ENCODE data around the gene TRIP12. TPM values are rescaled to one million over a fixed set of nuclear protein-coding genes. Genes with fewer than 3 reads are reported as not detected.

Gene TRIP12
- total and polyA plus RNA-seq, 2 of the 13 experiments (the other 11 are each of a cell fraction or from before 2014, with no cell fraction given), result 72.1 to 153 TPM

GRCh38 chr2:229831805-229832509, 89.9 kb downstream of the TRIP12 start:
- TF ChIP-seq ZNF580 (CRISPR knock-in tag; IDR thresholded peaks at IDR 0.05; ENCODE audit: borderline replicate concordance, low read depth) (no peak), BRF2 (CRISPR knock-in tag; IDR thresholded peaks at IDR 0.05) (no peak), ELF1 (CRISPR knock-in tag; IDR thresholded peaks at IDR 0.05) (no peak), ZBTB1 (CRISPR knock-in tag; IDR thresholded peaks at IDR 0.05; ENCODE audit: borderline replicate concordance) (no peak), ZSCAN31 (CRISPR knock-in tag; IDR thresholded peaks at IDR 0.05; ENCODE audit: low read depth) (no peak), NCOA1 (CRISPR knock-in tag; IDR thresholded peaks at IDR 0.05) (no peak)
- H4K20me1 ChIP-seq (ENCODE audit: insufficient read depth, low read length), result no peaks in the 10 kb centered on the region; the same call in 1 of the 2 replicates
- H3K9ac ChIP-seq (ENCODE audit: insufficient read depth, low read depth, low read length), result no peak overlapping the region
- H3K4me3 ChIP-seq (replicated peaks in 1 of 3; ENCODE audit: insufficient read depth in 1 of 3, low read depth in 2 of 3, low read length in 3 of 3), result no peak overlapping the region
- no peak overlapping the region for H3K4me2 ChIP-seq (ENCODE audit: low read depth, low read length)
- H2AFZ ChIP-seq (ENCODE audit: low read length), result no peak overlapping the region
- H3K27ac ChIP-seq (ENCODE audit: extremely low read length, insufficient read depth, low read length), result no peak overlapping the region
- H3K79me2 ChIP-seq (ENCODE audit: insufficient read depth, low read length), result no peaks in the 10 kb centered on the region
- no peaks in the 10 kb centered on the region for H3K27me3 ChIP-seq (ENCODE audit: control insufficient read depth in 1 of 2, insufficient read depth in 2 of 2, low read length in 2 of 2)
- DNase-seq (ENCODE audit: low spot score), result no peak
- no peaks in the 10 kb centered on the region for H3K9me3 ChIP-seq (ENCODE audit: low read length)
- no peaks in the 10 kb centered on the region for H3K4me1 ChIP-seq (ENCODE audit: insufficient read depth, low read length)
- CTCF ChIA-PET (ENCODE audit: low intra/inter-chr PET ratio, low total read pairs), result no interaction called here
- peaks cover 29 to 75% of the 10 kb centered on the region in 2 experiments for H3K36me3 ChIP-seq (replicated peaks in 1 of 2; ENCODE audit: control insufficient read depth in 1 of 2, insufficient read depth in 2 of 2, low read length in 2 of 2)
- WGBS (ENCODE audit: low lambda C conversion rate), result 98% methylated on average over 3 of the region's 3 CpGs
- no peak for FAIRE-seq
- no TSS peak for BruUV-seq (replicated peaks)
- no peak for ATAC-seq
- in situ Hi-C loops (cut with HindIII; ENCODE audit: extremely low pct_ligation_motif_present, low pct_unique_long_range_greater_than_20kb), result no loop called here
- POLR2A ChIA-PET, result no interaction called here
- intact Hi-C loops (cut with micrococcal nuclease; ENCODE audit: unreplicated experiment), result no loop called here

DNA sequence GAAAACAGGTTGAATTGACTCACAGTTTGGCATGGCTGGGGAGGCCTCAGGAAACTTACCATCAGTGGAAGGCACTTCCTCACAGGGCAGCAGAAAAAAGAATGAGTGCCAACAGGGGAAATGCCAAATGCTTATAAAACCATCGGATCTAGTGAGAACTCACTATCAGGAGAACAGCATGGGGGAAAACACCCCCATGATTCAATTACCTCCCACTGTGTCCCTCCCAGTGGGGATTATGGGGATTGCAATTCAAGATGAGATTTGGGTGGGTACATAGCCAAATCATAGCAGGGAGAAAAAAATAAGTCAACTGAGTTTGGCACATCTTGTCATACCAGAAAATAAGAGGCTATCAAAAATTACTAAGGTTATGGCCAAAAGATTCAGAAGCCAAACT, 96.3 kb downstream of the TRIP12 start:
- in situ Hi-C loops (cut with HindIII; ENCODE audit: extremely low pct_ligation_motif_present, low pct_unique_long_range_greater_than_20kb) (no loop called here), intact Hi-C loops (cut with micrococcal nuclease; ENCODE audit: unreplicated experiment) (no loop called here)
- no peaks in the 10 kb centered on the region for H3K9me3 ChIP-seq (ENCODE audit: low read length)
- ChIA-PET CTCF (ENCODE audit: low intra/inter-chr PET ratio, low total read pairs) (no interaction called here), POLR2A (no interaction called here)
- no peak overlapping the region for H3K9ac ChIP-seq (ENCODE audit: insufficient read depth, low read depth, low read length)
- peaks cover 20 to 58% of the 10 kb centered on the region in 2 experiments for H3K36me3 ChIP-seq (replicated peaks in 1 of 2; ENCODE audit: control insufficient read depth in 1 of 2, insufficient read depth in 2 of 2, low read length in 2 of 2)
- no peaks in the 10 kb centered on the region; the same call in 1 of the 2 replicates for H4K20me1 ChIP-seq (ENCODE audit: insufficient read depth, low read length)
- BruUV-seq (replicated peaks), result no TSS peak
- DNase-seq (ENCODE audit: low spot score) (no peak), FAIRE-seq (no peak), ATAC-seq (no peak)
- H3K79me2 ChIP-seq (ENCODE audit: insufficient read depth, low read length), result no peaks in the 10 kb centered on the region
- no peaks in the 10 kb centered on the region for H3K27me3 ChIP-seq (ENCODE audit: control insufficient read depth in 1 of 2, insufficient read depth in 2 of 2, low read length in 2 of 2)
- H3K4me1 ChIP-seq (ENCODE audit: insufficient read depth, low read length), result no peaks in the 10 kb centered on the region
- H2AFZ ChIP-seq (ENCODE audit: low read length), result no peak overlapping the region
- WGBS (ENCODE audit: low lambda C conversion rate), result 100% methylated on average over 1 of the region's 1 CpG
- H3K4me2 ChIP-seq (ENCODE audit: low read depth, low read length), result no peak overlapping the region
- TF ChIP-seq ZNF776 (CRISPR knock-in tag; IDR thresholded peaks at IDR 0.05) (no peak), ZNF274 (CRISPR knock-in tag; IDR thresholded peaks at IDR 0.05) (no peak), STAT5B (CRISPR knock-in tag; IDR thresholded peaks at IDR 0.05) (no peak)
- TF ChIP-seq, protein P1, sequence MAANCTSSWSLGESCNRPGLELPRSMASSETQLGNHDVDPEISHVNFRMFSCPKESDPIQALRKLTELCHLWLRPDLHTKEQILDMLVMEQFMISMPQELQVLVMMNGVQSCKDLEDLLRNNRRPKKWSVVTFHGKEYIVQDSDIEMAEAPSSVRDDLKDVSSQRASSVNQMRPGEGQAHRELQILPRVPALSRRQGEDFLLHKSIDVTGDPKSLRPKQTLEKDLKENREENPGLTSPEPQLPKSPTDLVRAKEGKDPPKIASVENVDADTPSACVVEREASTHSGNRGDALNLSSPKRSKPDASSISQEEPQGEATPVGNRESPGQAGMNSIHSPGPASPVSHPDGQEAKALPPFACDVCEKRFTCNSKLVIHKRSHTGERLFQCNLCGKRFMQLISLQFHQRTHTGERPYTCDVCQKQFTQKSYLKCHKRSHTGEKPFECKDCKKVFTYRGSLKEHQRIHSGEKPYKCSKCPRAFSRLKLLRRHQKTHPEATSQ (CRISPR knock-in tag; IDR thresholded peaks at IDR 0.05; ENCODE audit: borderline replicate concordance), result peak; percentile 59; the same call in 1 of the 2 replicates
- H3K4me3 ChIP-seq (replicated peaks in 1 of 3; ENCODE audit: insufficient read depth in 1 of 3, low read depth in 2 of 3, low read length in 3 of 3), result no peak overlapping the region
- no peak overlapping the region for H3K27ac ChIP-seq (ENCODE audit: extremely low read length, insufficient read depth, low read length)
